DND-41 (cell line): ENCODE results near the gene ARHGEF25.

ENCODE experiments used
- ATAC-seq: fragments of 200-7000 bp; cut with Tn5 transposase; 3 replicates; pipeline ENCODE4 v1.9.1; 2021; ENCODE audit warnings: low read depth; ENCODE audit not compliant: insufficient read depth
- DNase-seq: peaks from one replicate; pipeline ENCODE4 v3.0.0-alpha.2; 2020
- H2AFZ ChIP-seq: 2 replicates; pipeline ENCODE4 v1.6.0; 2012; ENCODE audit warnings: low read depth, low read length
- H3K27ac ChIP-seq: 2 replicates; pipeline ENCODE4 v1.5.1; 2012; ENCODE audit warnings: low read length, inconsistent platforms
- H3K27me3 ChIP-seq: fragments of 200-600 bp; sonication (generic); 2 replicates; pipeline ENCODE4 v1.6.0; 2012; ENCODE audit warnings: low read length, mild to moderate bottlenecking, inconsistent platforms; ENCODE audit not compliant: insufficient read depth, poor library complexity
- H3K36me3 ChIP-seq: 2 replicates; pipeline ENCODE4 v1.5.1; 2012; ENCODE audit warnings: low read length, inconsistent platforms; ENCODE audit not compliant: insufficient read depth
- H3K4me1 ChIP-seq: 2 replicates; pipeline ENCODE4 v1.5.1; 2012; ENCODE audit warnings: mild to moderate bottlenecking, low read length; ENCODE audit not compliant: insufficient read depth
- H3K4me2 ChIP-seq: 2 replicates; pipeline ENCODE4 v1.6.0; 2012; ENCODE audit warnings: mild to moderate bottlenecking, moderate library complexity, low read length, inconsistent platforms; ENCODE audit not compliant: insufficient read depth
- H3K4me3 ChIP-seq, 2 experiments: fragments of 200-600 bp in 1 of 2; shearing (Covaris generic) in 1 of 2; 2 replicates each; pipeline ENCODE4 v1.5.1; 2012 to 2016; ENCODE audit warnings: inconsistent platforms in 2 of 2, low read length in 2 of 2, mild to moderate bottlenecking in 2 of 2, low read depth in 1 of 2, moderate library complexity in 1 of 2
- H3K79me2 ChIP-seq: 2 replicates; pipeline ENCODE4 v1.6.0; 2012; ENCODE audit warnings: low read length, inconsistent platforms; ENCODE audit not compliant: insufficient read depth
- H3K9ac ChIP-seq: 2 replicates; pipeline ENCODE4 v1.6.0; 2012; ENCODE audit warnings: low read depth, mild to moderate bottlenecking, inconsistent platforms, low read length, moderate library complexity
- H3K9me3 ChIP-seq: 2 replicates; pipeline ENCODE4 v1.5.1; 2012; ENCODE audit warnings: low read length, moderate library complexity, mild to moderate bottlenecking, inconsistent platforms; ENCODE audit not compliant: insufficient read depth, severe bottlenecking
- H4K20me1 ChIP-seq: 2 replicates; pipeline ENCODE4 v1.6.0; 2012; ENCODE audit warnings: low read length; ENCODE audit not compliant: insufficient read depth
- CTCF ChIP-seq: IDR thresholded peaks from 2 replicates; pipeline ENCODE4 v1.5.1; 2012; ENCODE audit warnings: borderline replicate concordance, low read length, moderate library complexity, mild to moderate bottlenecking; ENCODE audit not compliant: poor library complexity, severe bottlenecking; ENCODE audit errors: extremely low read depth
- EZH2 ChIP-seq: IDR thresholded peaks from 3 replicates; pipeline ENCODE4 v1.6.1; 2012; ENCODE audit warnings: borderline replicate concordance, low read depth, mild to moderate bottlenecking, moderate library complexity, low read length, inconsistent platforms; ENCODE audit not compliant: severe bottlenecking

The ARHGEF25 gene

GRCh38 chr12:57623811-57624390 is 12.7 kb downstream of the ARHGEF25 start:
- Histone ChIP-seq H3K36me3 (no peaks in the 10 kb centered on the region), H3K9ac (no peak overlapping the region), H3K4me2 (no peak overlapping the region), H3K27ac (no peak overlapping the region), H3K79me2 (no peaks in the 10 kb centered on the region), H2AFZ (no peak overlapping the region), H3K9me3 (no peaks in the 10 kb centered on the region), H3K27me3 (peaks cover 23% of the 10 kb centered on the region), H3K4me1 (no peaks in the 10 kb centered on the region), H3K4me3 (no peak overlapping the region), H4K20me1 (peaks cover 3% of the 10 kb centered on the region; the same call in 1 of the 2 replicates)
- ATAC-seq = no peak
- DNase-seq = no peak
- TF ChIP-seq CTCF (no peak), EZH2 (no peak)

- ATAC-seq (no peak), DNase-seq (no peak)
- Histone ChIP-seq H3K36me3 (no peaks in the 10 kb centered on the region), H3K4me2 (no peak overlapping the region), H3K79me2 (no peaks in the 10 kb centered on the region), H4K20me1 (peaks cover 3% of the 10 kb centered on the region; the same call in 1 of the 2 replicates), H3K9ac (no peak overlapping the region), H2AFZ (no peak overlapping the region), H3K4me1 (no peaks in the 10 kb centered on the region), H3K9me3 (no peaks in the 10 kb centered on the region), H3K27ac (no peak overlapping the region), H3K4me3 (no peak overlapping the region), H3K27me3 (peaks cover 23% of the 10 kb centered on the region)
- no peak for TF ChIP-seq EZH2
- no peak for TF ChIP-seq CTCF
Observed at GRCh38 chr12:57624441-57625220, 13.4 kb downstream of the ARHGEF25 start.

GRCh38 chr12:57625261-57626032 is 14.2 kb downstream of the ARHGEF25 start:
- Histone ChIP-seq H3K27ac (no peak overlapping the region), H3K4me3 (no peak overlapping the region), H3K4me2 (no peak overlapping the region), H3K9me3 (no peaks in the 10 kb centered on the region), H4K20me1 (peaks cover 3% of the 10 kb centered on the region; the same call in 1 of the 2 replicates), H3K9ac (no peak overlapping the region), H3K27me3 (peaks cover 20% of the 10 kb centered on the region), H3K4me1 (no peaks in the 10 kb centered on the region), H3K79me2 (no peaks in the 10 kb centered on the region), H3K36me3 (no peaks in the 10 kb centered on the region), H2AFZ (no peak overlapping the region)
- ATAC-seq (no peak), DNase-seq (no peak)
- TF ChIP-seq EZH2 (no peak), CTCF (no peak)
